ENCODE data around the gene LRRC15. TPM values are rescaled to one million over a fixed set of nuclear protein-coding genes. Genes with fewer than 3 reads are reported as not detected.

The LRRC15 gene
- total and polyA plus RNA-seq, 4 experiments from 2014 or later, result not detected

- ChIA-PET POLR2A (ENCODE audit: partially characterized antibody) (interaction anchor here (0.7 kb wide), 1 partner anchor 91 kb away, joined by 4 read pairs; no protein-coding TSS in a partner anchor), CTCF (ENCODE audit: partially characterized antibody) (no interaction called here)
- no peaks in the 10 kb centered on the region for H3K36me3 Mint-ChIP-seq
- H3K27me3 Mint-ChIP-seq, result no peaks in the 10 kb centered on the region
- Histone ChIP-seq H3K27ac (ENCODE audit: low read depth, low read length) (no peak overlapping the region), H3K4me1 (ENCODE audit: insufficient read depth, low read length) (peaks cover 42% of the 10 kb centered on the region), H3K9me3 (ENCODE audit: control insufficient read depth in 1 of 2, low read length in 2 of 2) (no peaks in the 10 kb centered on the region), H3K36me3 (ENCODE audit: insufficient read depth, low read length) (no peaks in the 10 kb centered on the region), H3K4me3 (ENCODE audit: low read length in 2 of 2) (no peak overlapping the region), H3K27me3 (ENCODE audit: insufficient read depth, low read length) (no peaks in the 10 kb centered on the region)
- intact Hi-C loops (cut with micrococcal nuclease), result no loop called here
- peak overlapping the region in 2 of 7 donors; percentile 39 to 67 for H3K27ac Mint-ChIP-seq
- H3K9me3 Mint-ChIP-seq, result peaks cover 0 to 4% (median under 1%) of the 10 kb centered on the region in 8 donors
- H3K4me3 Mint-ChIP-seq, result peak overlapping the region in 6 of 8 donors; percentile 34 to 86 (median 74)
- H3K4me1 Mint-ChIP-seq, result peaks cover 8 to 35% (median 20%) of the 10 kb centered on the region in 4 donors
- DNase-seq, result no peak
Measured at GRCh38 chr3:194305356-194306108, 64.0 kb downstream of the LRRC15 start.

Other genes with a start within 250 kb of the LRRC15 start
- not detected for gene HES1, start 233.6 kb downstream of the LRRC15 start, total RNA-seq
- gene HES1, start 233.6 kb downstream of the LRRC15 start, polyA plus RNA-seq, result under 1 TPM; 0.11 to 0.50 TPM
- not detected for gene CPN2, start 18.4 kb downstream of the LRRC15 start, total RNA-seq
- gene CPN2, start 18.4 kb downstream of the LRRC15 start, polyA plus RNA-seq, result not detected
- gene GP5, start 29.5 kb upstream of the LRRC15 start, total RNA-seq, result 1 to 10 TPM; 3.8 to 4.2 TPM
- 1 to 10 TPM; 1.3 to 1.9 TPM for gene GP5, start 29.5 kb upstream of the LRRC15 start, polyA plus RNA-seq
- 10 to 100 TPM; 57.6 to 62.7 TPM for gene ATP13A3, start 117.3 kb upstream of the LRRC15 start, total RNA-seq
- gene ATP13A3, start 117.3 kb upstream of the LRRC15 start, polyA plus RNA-seq, result 10 to 100 TPM in 1 of 2 donors, 1 to 10 TPM in 1; 6.7 to 14.5 TPM

Data from CD4-positive, alpha-beta memory T cell (primary cell).